Stimulated activated CD4-positive, alpha-beta T cell treated with anti-CD3 and anti-CD28 coated beads, Interleukin-4, amount 100 ng/mL, for 48 hours (primary cell): ENCODE results near the gene POLD1.
A peak's percentile ranks its signal among the peaks of the same experiment; 100 is the strongest.
"Not testable (repeated sequence)": the region's sequence is repeated elsewhere in the genome, so short reads cannot be mapped to it uniquely, and the experiment has no call there.

Experiments used
- DNase-seq, 2 donors: peaks; one replicate each; pipeline ENCODE4 v3.0.0-alpha.2; 2020; ENCODE audit warnings: low read depth in 2 of 2

POLD1 gene

GRCh38 chr19:50390952-50391351, 6.8 kb downstream of the POLD1 start:
- not testable (repeated sequence) for DNase-seq

- no peak for DNase-seq
These were observed 8.6 kb downstream of the POLD1 start for GRCh38 chr19:50392759-50393158.

- no peak for DNase-seq
These were observed 9.4 kb downstream of the POLD1 start for GRCh38 chr19:50393589-50393988.

GRCh38 chr19:50394017-50394416, 9.9 kb downstream of the POLD1 start:
- DNase-seq, result no peak

GRCh38 chr19:50398675-50399367, 14.7 kb downstream of the POLD1 start:
- no peak for DNase-seq

- DNase-seq, result no peak
These were observed 15.2 kb downstream of the POLD1 start for GRCh38 chr19:50399368-50399745.

GRCh38 chr19:50401605-50402450, 17.7 kb downstream of the POLD1 start:
- DNase-seq, result no peak

- DNase-seq, result no peak
These were observed 18.6 kb downstream of the POLD1 start for GRCh38 chr19:50402544-50403301.

- DNase-seq, result no peak
These were observed 22.1 kb downstream of the POLD1 start for GRCh38 chr19:50406156-50406820.

- no peak for DNase-seq
These were observed 22.7 kb downstream of the POLD1 start for GRCh38 chr19:50406829-50407228.

- no peak for DNase-seq
These were observed 25.2 kb downstream of the POLD1 start for GRCh38 chr19:50409347-50409746.

GRCh38 chr19:50410109-50410508, 26.0 kb downstream of the POLD1 start:
- DNase-seq, result no peak

GRCh38 chr19:50412419-50412818, 28.3 kb downstream of the POLD1 start:
- no peak for DNase-seq

GRCh38 chr19:50413096-50413495, 28.9 kb downstream of the POLD1 start:
- no peak for DNase-seq

GRCh38 chr19:50413531-50413930, 29.4 kb downstream of the POLD1 start:
- no peak for DNase-seq

- peak; percentile 71 to 83 for DNase-seq
These were observed 30.9 kb downstream of the POLD1 start for GRCh38 chr19:50414864-50415660.

GRCh38 chr19:50415661-50416033, 31.5 kb downstream of the POLD1 start:
- no peak for DNase-seq

- DNase-seq, result no peak
These were observed 32.2 kb downstream of the POLD1 start for GRCh38 chr19:50416034-50416977.

GRCh38 chr19:50417111-50418081, 33.2 kb downstream of the POLD1 start:
- DNase-seq, result no peak
